Bone marrow (tissue), 2 donors: Measurements from ENCODE around the gene MCM8.

ENCODE experiments used
- DNase-seq, 2 donors: peaks; one replicate each; lab custom pipeline; 2025; lab: John Stamatoyannopoulos, UW

MCM8 gene

DNA sequence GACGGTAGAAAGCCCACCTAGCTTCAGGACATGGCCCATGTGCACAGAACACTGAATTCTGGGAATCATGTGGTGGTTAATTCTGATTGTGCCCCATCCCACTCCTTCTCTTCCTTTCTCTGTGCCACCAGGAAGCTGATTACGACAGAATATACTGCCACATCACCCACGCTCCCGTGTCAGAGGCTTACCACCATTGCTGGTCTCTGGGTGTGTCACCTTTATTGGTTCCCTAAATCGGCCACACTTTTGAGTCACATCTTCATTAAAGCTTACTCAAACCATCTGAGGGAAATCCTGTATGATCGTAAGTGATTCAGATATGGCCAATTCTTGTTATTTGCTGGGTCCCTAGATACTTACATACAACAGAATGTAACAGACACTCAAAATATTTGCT, 3.2 kb upstream of the MCM8 start:
- DNase-seq = peak in 1 of 2 donors; percentile 28

DNA sequence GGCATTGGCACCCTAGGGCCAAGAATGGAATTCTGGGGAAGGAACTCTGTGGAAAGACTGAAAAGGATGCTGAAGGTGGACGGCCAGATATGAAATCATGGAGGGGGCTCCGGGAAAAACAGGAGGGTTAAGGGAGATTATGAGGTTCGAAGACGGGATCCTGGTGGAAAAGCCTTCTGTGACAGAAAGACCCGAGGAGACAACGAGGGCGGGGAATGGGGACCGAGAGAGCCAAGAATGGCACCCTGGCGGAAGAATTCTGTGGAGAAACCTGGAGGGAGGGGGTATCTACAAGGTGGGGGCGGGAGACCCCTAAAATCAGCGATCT, 545 bp upstream of the MCM8 start:
- no peak for DNase-seq

DNA sequence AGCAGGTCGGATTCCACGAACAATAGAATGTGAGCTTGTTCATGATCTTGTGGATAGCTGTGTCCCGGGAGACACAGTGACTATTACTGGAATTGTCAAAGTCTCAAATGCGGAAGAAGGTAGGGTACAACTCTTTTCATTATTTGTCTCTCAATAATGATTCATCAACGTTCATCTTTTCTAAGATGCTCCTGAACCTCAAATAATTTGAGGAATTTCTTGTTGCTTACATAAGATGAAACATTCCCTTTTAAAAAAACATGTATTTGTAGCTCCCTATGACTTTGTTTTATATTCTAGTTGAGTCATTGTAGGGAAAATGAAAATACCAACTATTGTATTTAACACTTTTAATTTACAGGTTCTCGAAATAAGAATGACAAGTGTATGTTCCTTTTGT, 17.0 kb downstream of the MCM8 start:
- no peak for DNase-seq

DNA sequence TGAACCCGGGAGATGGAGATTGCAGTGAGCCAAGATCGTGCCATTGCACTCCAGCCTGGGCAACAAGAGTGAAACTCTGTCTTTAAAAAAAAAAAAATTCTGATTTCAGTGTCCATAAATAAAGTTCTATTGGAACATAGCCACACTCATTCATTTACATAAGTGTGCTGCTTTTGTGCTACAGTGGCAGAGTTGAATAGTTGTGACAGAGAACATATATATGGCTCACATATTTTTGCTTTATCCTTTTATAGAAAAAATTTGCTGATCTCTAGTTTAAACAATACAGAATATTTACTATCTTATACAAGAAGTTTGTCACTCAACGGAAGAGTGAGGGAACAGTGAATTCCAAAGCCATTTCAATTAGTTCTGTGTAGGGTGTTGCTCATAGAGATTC, 18.0 kb downstream of the MCM8 start:
- DNase-seq = no peak

DNA sequence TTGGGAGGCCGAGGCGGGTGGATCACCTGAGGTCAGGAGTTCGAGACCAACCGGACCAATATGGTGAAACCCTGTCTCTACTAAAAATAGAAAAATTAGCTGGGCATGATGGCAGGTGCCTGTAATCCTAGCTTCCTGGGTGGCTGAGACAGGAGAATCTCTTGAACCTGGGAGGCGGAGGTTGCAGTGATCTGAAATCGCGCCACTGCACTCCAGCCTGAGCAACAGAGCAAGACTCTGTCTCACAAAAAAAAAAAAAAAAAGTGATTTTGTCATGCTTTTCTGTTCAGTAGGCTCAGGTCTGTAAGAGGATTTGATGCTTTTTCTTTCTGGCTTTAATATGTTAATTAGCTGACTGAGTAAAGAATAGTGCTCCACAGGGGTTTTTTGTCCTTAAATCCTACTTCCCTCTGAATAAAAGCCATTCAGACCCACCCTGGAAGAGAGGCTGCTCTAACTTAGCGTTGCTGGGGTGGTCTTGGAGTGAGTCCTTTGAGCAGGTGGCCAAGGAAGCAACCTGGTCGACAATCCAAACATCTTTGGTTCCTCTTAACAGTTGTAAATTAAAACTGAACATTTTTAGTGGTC, 19.0 kb downstream of the MCM8 start:
- no peak for DNase-seq

DNA sequence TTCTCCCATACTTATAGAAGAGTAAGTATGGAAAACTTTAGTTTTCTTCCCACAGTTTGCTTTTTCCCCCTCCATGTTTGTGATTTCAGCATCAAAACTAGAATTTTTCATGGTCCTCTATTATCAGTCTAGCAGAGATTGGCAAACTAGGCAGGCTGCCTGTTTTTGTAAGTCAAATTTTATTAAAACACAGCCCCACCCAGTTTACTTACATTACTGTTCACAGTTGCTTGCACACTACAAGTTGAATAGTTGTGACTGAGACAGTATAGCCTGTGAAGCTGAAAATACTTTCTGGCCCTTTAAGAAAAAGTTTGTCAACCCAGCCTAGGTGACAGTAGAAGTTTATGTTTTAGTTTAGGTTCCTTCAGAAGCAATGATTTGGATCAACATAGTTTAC, 19.5 kb downstream of the MCM8 start:
- no peak for DNase-seq

DNA sequence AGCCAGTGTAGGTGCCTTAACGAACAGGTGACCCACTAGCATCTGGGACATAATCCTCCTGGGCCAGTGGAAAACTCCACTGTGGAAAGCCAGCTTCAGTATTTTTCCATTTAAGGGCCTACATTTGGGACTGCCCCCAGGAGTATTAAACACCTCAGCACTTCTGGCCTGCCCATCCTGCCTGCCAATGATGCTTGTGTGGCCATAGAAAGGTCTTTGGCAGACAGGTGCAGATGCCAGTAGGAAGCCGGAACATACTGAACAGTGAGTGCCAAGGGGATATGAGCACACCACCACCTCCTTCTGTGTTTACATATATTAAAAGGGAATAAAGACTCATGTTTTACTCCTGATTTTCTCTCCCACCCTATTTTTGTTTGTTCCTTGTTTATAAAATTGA, 19.9 kb downstream of the MCM8 start:
- DNase-seq = no peak

DNA sequence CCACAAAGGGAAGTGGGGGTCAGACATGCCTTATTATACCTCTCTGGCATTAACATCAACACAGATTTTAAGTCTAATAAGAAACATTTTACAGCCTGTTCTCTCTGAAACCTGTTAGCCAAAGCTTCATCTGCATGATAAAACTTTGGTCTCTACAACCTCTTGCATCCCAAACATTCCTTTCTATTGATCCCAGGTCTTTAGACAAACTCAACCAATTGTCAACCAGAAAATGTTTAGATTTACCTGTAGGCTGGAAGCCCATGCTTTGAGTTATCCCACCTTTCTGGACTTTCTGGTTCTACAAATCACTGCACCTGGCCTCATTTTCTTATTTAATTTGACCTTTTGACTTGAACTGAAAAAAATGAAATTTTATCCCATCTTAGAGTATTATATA, 20.8 kb downstream of the MCM8 start:
- DNase-seq = no peak

DNA sequence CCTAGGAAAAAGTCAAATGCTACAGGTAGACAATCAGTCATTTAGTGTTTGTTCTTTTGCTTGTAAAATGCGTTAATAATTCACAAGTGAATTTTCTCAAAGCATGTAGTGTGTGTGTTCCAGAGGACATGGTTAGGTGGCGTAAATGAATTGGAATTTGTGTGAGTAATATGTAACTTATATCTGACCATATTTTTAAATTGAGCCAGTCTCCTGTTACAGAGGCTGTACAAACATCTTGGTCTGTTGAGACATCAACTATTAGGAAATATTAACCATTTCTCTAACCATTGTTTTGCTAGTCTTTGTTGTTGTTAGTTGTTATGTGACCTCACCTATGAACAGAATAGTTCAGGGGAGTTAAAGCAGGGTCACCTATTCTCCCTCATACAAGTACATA, 22.7 kb downstream of the MCM8 start:
- DNase-seq = no peak

DNA sequence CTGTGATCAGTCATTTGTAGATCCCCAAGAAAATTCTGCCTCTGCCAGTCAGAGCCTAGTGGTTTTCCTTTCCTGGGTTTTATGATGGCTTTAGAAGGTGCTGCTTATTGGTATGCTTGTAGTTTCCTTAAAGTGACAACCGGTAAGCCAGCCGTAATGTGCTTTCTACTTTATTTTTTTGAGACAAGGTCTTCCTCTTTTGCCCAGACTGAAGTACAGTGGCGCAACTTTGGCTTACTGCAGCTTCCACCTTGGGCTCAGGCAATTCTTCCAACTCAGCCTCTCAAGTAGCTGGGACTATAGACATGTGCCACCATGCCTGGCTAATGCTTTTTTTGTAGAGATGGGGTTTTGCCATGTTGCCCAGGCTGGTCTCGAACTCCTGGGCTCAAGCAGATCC, 23.5 kb downstream of the MCM8 start:
- DNase-seq = peak in 1 of 2 donors; percentile 1

DNA sequence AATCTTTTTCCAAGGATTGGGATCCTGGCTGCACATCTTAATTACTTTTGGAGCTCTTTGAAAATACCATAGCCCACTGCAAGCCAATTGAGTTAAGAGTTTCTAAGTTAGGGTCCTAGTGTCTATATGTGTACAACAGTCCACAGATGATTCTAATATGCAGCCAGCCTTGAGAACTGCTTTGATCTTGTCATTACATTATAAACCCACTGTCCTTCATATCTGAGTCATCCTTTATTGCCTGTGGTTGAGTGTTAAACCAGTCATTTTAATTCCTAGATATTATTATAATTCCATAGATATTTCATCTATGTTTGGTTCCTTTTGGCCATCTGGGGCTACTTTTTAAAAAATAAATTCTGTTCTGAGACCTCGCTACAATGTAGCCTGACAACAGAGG, 24.1 kb downstream of the MCM8 start:
- no peak for DNase-seq

DNA sequence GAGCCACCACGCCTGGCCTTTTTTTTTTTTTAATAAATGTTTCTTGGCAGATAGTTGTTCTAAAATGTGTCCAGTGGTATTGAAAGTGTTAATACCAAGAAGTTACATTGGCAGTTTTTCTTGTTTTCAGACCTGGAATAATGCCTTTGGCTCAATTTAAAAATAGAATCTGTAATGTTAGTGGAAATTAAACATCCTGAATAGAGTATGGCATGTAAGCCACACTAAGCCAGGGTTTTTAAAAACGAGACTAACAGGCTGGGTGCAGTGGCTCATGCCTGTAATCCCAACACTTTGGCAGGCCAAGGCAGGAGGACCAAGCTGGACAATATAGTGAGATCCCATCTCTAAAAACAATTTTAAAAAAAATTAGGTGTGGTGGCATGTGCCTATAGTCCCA, 25.3 kb downstream of the MCM8 start:
- no peak for DNase-seq

DNA sequence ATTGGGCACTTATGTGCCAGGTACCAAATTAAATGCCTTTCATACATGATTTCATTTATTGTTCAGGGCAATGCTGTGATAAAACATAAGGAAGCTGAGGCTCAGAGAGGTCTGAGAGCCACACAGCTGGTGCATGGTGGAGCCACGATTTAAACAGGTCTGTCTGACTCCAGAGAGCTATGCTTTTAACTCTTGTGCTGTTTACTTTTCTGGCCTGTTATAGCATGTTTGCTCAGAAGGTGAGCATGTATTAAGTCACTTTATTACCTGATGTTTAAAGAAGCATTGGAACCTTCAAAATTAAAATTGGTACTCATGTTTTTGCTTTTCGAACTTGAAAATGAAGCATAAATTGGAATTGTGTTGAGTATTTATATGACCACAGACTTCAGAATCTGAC, 26.8 kb downstream of the MCM8 start:
- no peak for DNase-seq

DNA sequence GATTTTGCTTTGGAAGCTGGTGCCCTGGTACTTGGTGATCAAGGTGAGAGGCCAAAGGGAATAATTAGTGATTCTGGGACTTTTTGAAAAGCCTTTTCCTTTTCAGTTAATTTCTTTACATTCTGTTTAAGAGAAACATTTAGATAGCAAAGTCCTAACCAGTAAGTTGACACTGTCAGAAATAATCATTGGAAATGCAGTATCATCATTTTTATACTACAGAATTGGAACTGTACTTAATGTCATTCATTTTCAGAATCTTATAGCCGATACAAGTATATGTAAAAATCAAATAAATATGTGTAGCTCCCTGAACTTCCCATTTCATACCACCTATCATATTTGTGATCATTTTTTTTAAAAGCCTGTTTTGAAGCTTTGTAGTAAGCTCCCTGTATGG, 27.5 kb downstream of the MCM8 start:
- DNase-seq = no peak

DNA sequence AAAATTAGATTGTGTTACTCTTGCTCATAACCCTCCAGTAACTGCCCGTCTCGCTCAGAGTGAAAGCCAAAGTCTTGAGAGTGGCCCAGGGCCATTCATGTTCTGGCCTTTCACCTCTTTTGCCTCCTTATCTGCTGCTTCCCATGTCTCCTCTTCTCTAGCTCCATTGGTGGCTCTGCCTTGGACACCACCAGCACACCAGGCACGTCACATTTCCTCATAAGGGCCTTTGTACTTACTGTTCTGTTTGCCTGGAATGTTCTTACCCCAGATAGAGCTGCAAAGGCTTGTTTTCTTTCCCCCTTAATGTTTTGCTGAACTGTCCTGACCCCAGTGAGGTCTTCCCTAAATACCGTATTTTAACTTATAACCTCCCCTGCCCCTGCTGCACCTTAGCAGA, 29.3 kb downstream of the MCM8 start:
- no peak for DNase-seq

DNA sequence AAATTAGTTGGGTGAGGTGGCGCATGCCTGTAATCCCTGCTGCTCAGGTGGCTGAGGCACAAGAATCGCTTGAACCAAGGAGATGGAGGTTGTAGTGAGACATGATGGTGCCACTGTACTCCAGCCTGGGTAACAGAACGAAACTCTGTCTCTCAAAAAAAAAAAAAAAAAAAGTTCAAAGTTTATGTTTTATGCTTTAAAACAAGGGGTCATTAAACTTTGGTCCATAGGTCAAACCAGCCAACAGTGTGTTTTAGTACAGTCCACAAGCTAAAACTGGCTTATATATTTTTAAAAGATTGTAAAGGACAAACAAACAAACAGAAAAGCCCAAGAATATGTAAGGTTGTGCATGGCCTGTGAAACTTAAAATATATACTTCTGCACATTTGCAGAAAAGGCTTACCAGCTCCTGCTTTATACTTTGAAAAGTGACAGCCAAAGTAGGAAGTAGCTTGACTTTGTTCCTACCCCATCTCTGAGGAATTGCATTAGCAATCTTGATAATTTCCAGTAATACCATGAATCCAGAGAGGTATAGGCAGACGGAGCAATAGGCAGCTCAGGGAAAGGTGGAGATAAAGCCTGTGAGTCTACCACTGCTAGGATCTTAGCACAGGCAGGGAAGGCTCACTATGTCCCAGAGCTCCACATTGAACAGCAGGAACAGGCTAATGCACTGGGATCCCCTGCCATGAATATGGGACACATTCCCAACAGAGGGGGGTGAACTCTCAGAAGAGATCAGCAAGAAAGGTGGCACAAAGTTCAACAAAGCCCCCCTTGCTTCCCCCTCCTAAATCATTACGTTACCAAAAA, 30.5 kb downstream of the MCM8 start:
- DNase-seq = no peak

DNA sequence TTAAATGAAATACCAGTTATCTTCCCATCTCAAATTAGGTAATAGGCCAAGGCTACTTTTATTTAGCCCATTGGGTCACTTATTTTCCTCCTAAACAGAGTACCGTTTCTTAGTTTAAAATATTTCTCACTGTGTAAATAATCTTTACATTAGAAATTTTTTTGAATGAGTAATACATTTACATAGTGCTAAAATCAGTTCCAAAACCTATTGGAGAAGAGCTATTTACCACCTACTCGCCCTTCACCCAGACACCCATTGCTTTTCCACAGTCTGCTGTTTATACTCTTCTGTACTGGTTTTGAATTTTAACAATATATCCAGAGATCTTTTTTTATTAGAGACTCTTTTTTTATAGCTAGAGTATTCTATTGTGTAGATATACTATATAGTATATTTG, 36.9 kb downstream of the MCM8 start:
- no peak for DNase-seq

DNA sequence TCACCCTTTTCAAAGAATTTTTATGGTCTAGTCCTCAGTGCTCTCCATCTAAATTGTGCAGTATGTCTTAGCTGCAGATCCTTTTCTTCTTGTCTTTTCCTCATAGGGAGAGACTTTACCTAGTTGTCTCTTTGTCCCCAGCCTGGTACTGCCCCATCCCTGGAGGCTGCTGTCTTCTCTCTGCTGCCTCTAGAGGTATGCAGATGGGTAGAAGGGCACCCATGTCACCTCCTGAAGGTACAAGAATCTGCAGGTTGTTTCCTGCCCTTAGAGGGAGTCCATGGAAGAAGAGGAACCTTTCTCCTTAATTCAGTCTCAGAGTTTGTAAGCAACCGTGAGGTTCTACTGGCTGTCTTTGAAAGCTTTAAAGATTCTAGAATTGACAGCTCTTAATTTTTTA, 39.1 kb downstream of the MCM8 start:
- no peak for DNase-seq

DNA sequence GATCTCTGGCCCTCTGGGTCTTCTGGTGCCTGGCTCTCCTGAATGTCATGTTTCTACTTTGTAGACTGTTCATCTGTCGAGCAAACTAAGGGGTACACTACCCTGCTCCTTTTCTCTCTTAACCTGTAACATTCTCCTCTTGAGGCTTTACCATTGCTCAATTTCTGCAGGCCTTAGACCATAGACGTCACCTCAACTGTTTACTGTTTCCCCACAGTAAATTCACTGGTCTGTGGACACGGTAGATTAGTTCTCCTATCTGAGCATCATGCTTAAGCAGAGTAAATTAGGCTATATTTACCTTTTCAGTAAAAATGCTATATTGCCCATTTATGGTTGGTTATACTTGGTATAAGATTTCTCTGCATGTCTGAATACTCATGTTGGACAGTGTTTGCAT, 40.5 kb downstream of the MCM8 start:
- DNase-seq = no peak

DNA sequence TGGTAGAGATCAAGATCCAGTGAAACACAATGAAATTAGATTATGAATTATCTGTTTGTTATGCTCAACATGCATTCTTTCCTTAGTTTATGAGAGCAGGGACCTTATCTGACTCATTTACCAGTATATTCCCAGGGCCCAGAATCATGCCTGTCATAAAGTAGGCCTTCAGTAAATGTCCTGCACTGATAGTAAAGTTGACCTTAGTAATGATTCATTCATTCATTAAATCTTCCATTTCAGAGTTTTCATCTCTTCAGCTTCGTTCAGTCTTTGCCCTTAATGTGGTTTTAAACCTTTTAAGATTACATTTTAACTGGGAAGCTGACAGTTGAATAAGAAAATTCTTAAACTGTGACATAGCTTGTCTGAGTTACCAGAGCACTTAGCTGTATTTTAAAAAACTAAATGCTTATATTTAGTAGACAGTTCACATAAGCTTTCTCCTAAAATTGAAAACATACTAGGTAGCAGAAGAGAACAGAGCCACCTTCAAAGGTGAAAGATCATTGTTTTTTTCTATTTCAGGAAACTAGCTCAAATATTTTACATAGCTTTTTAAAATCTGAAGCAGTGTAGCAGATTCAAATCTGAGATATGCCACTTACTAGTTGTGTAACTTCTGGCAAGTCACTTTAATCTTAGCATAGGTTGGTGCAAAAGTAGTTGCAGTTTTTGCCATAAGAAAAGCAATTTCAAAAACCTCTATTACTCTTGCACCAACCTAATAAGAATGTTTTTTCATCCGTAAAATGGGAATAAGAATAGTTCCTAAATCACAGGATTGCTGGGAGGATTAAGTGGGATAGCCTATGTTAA, 41.4 kb downstream of the MCM8 start:
- no peak for DNase-seq

DNA sequence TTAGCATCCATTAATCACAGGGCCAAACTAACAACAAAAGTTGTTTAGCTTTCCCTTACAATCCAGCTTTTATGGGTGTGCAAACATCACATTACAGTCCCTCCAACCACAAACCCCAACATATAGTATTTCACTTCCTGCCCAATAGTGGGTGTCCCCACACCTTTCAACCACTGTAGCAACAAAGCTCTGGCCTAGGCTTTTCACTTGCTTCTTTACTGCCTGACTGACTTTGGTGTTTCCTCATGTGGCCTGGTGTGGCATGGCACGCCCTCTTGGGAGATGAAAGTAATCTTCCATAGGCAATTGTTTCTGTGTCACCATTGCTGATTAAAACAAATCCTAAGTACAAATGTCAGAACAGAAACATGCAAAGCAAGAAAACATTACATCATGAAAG, 46.3 kb downstream of the MCM8 start:
- no peak for DNase-seq

DNA sequence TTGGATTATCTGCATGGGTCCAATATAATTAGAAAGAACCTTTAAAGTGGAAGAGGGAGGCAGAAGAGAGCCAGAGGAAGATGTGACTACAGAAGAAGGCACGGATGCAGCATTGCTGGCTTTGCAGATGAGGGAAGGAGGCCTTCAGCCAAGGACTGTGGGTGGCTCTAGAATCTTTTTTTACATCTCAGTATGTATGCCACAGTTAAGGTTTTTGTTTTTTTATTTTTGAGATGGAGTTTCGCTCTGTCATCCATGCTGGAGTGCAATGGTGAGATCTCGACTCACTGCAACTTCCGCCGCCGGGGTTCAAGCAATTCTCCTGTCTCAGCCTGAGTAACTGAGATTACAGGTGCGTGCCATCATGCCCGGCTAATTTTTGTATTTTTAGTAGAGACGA, 49.3 kb downstream of the MCM8 start:
- no peak for DNase-seq

DNA sequence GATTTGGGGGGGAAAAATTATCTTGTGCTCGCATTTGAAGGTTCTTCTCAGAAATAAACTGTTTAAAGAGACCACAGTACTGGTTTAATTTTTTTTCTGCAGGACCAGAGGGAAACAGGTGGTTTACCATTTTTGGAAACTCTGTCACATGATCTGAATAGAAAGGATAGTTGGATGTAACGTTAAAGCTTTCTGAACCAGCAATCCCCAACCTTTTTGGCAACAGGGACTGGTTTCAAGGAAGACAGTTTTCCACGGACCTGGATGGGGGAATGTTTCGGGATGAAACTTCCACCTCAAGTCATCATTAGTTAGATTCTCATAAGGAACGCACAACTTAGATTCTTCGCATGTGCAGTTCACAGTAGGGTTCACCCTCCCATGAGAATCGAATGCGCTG, 50.4 kb downstream of the MCM8 start:
- DNase-seq = no peak

DNA sequence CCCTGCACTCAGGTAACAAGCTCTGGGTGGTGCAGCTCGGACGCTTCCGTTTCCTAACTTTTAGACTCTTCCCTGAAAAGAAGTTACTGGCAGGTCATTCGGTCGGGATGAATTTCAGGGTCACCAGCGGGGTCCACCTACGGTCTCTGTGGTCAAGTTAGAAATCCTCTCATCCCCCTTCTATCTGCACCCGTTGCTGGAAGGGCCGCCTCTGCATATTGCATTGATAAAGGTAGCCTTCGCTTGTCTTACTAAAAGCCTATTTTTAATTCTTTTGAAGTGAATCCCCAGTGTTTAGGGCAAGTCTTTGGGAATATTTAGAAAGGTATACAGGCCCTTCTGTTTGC, 56.1 kb downstream of the MCM8 start:
- no peak for DNase-seq
